K562 (cell line): ENCODE results near the gene CACNA1A. TPM values are rescaled to one million over a fixed set of nuclear protein-coding genes. Genes with fewer than 3 reads are reported as not detected.

Experiments used
- E2F8 ChIP-seq: fragments of 450-650 bp; IDR thresholded peaks from 2 replicates; pipeline ENCODE4 v1.7.1; 2018; ENCODE audit warnings: mild to moderate bottlenecking, low read depth; ENCODE audit not compliant: partially characterized antibody
- HDAC2 ChIP-seq: fragments of 450-650 bp; IDR thresholded peaks from 2 replicates; pipeline ENCODE4 v1.6.1; 2016; ENCODE audit warnings: mild to moderate bottlenecking
- KDM1A ChIP-seq, 2 experiments: fragments of 450-650 bp; IDR thresholded peaks; 2 replicates each; pipeline ENCODE4 v1.6.1; 2016; ENCODE audit warnings: mild to moderate bottlenecking in 2 of 2
- PHF20 ChIP-seq: fragments of 450-650 bp; IDR thresholded peaks from 2 replicates; pipeline ENCODE4 v1.6.1; 2018; ENCODE audit not compliant: partially characterized antibody
- RCOR1 ChIP-seq, 2 experiments: IDR thresholded peaks; 2 replicates each; pipeline ENCODE4 v1.6.1; 2012; ENCODE audit warnings: low read depth in 2 of 2, low read length in 2 of 2, borderline replicate concordance in 1 of 2, improper control_type of control experiment in 1 of 2
- ZNF764 ChIP-seq: fragments of 250-450 bp; sonication (Bioruptor Pico); IDR thresholded peaks from 2 replicates; pipeline ENCODE4 v1.4.0; 2020; ENCODE audit warnings: low read depth, mild to moderate bottlenecking, moderate library complexity
- polyA plus RNA-seq, 8 experiments: library from polyadenylated mRNA; depleted of rRNA in 4 of 8; stranded (reverse) in 5 of 8; unstranded in 3 of 8; fragments of >200 nt; fragmentation: Nextera tagmentation in 2 of 8; fragmentation: Illumina TruSeq in 1 of 8; extraction: Ambion mirVana in 2 of 8; extraction: Trizol in 1 of 8; gene quantifications; 2 replicates each; pipeline versions ENCODE4 v1.2.1 to v1.2.3, GENCODE V29; 2011 to 2014; ENCODE audit warnings: inconsistent platforms in 1 of 8, missing spikeins in 1 of 8
- total RNA-seq, 7 experiments: library from RNA; depleted of rRNA in 6 of 7; stranded (reverse); fragments of >200 nt in 6 of 7; fragmentation: Illumina TruSeq in 2 of 7; extraction: Trizol in 2 of 7; gene quantifications; 2 replicates each; pipeline versions ENCODE4 v1.2.1 to v1.2.3, GENCODE V29; 2011 to 2021; ENCODE audit warnings: low replicate concordance in 1 of 7

CACNA1A gene
- total and polyA plus RNA-seq, 9 of the 15 experiments (the other 6 are each of a cell fraction or from before 2014, with no cell fraction given) = 0.03 to 0.20 (median 0.09) TPM; not detected in 1

GRCh38 chr19:13399746-13400145 is 106.5 kb downstream of the CACNA1A start (continued):
- TF ChIP-seq PHF20 = peak; percentile 64
- TF ChIP-seq KDM1A (IDR thresholded peaks at IDR 0.05) = peak; percentile 89 to 92
- TF ChIP-seq RCOR1 (IDR thresholded peaks at IDR 0.05; ENCODE audit: borderline replicate concordance in 1 of 2, low read depth in 2 of 2, low read length in 2 of 2) = peak in 1 of 2 experiments; percentile 83; a peak in 2 of 4 replicates
- TF ChIP-seq E2F8 = no peak
- peak; percentile 93 for TF ChIP-seq HDAC2
- no peak for TF ChIP-seq ZNF764
